GM19023 (cell line): Measurements from ENCODE around the gene SDHAF1.
"Not testable (repeated sequence)": the region's sequence is repeated elsewhere in the genome, so short reads cannot be mapped to it uniquely, and the experiment has no call there.

ENCODE experiments used
- ATAC-seq: cut with Tn5 transposase; IDR thresholded peaks from one replicate; pipeline ENCODE4 v1.9.1; 2021; ENCODE audit warnings: mild to moderate bottlenecking, moderate library complexity; ENCODE audit not compliant: unreplicated experiment

Gene SDHAF1

GRCh38 chr19:35995048-35995993 is at the start of gene SDHAF1:
Gene SDHAF1 (plus strand): TSS chr19:35995188. CDS start chr19:35995275, 87 bp downstream.
- peak; percentile 70 for ATAC-seq

- ATAC-seq, result no peak
These were observed 48.8 kb upstream of the SDHAF1 start for GRCh38 chr19:35946203-35946602.

GRCh38 chr19:35949131-35949530 is 45.9 kb upstream of the SDHAF1 start:
- no peak for ATAC-seq

GRCh38 chr19:35955881-35956634 is 38.9 kb upstream of the SDHAF1 start:
- ATAC-seq, result no peak

GRCh38 chr19:35957411-35957810 is 37.6 kb upstream of the SDHAF1 start:
- not testable (repeated sequence) for ATAC-seq

GRCh38 chr19:35958660-35959039 is 36.3 kb upstream of the SDHAF1 start:
- ATAC-seq, result no peak

GRCh38 chr19:35959040-35959967 is 35.7 kb upstream of the SDHAF1 start:
- ATAC-seq, result no peak

- ATAC-seq, result no peak
These were observed 35.0 kb upstream of the SDHAF1 start for GRCh38 chr19:35959968-35960320.

- no peak for ATAC-seq
These were observed 34.5 kb upstream of the SDHAF1 start for GRCh38 chr19:35960432-35960972.

- ATAC-seq, result no peak
These were observed 31.5 kb upstream of the SDHAF1 start for GRCh38 chr19:35963514-35963913.

- ATAC-seq, result no peak
These were observed 28.2 kb upstream of the SDHAF1 start for GRCh38 chr19:35966771-35967170.

GRCh38 chr19:35973487-35973886 is 21.5 kb upstream of the SDHAF1 start:
- ATAC-seq, result no peak

GRCh38 chr19:35975608-35976214 is 19.3 kb upstream of the SDHAF1 start:
- ATAC-seq, result no peak

- no peak for ATAC-seq
These were observed 17.4 kb upstream of the SDHAF1 start for GRCh38 chr19:35977446-35978222.

GRCh38 chr19:35978271-35978670 is 16.7 kb upstream of the SDHAF1 start:
- ATAC-seq, result no peak

GRCh38 chr19:35978832-35979365 is 16.1 kb upstream of the SDHAF1 start:
- ATAC-seq, result no peak

- not testable (repeated sequence) for ATAC-seq
These were observed 14.0 kb upstream of the SDHAF1 start for GRCh38 chr19:35980997-35981396.

- no peak for ATAC-seq
These were observed 11.8 kb upstream of the SDHAF1 start for GRCh38 chr19:35983177-35983576.

GRCh38 chr19:35986111-35986510 is 8.9 kb upstream of the SDHAF1 start:
- no peak for ATAC-seq
